NT2/D1 (cell line): ENCODE measurements around the gene PBXIP1.

Experiments used
- YY1 ChIP-seq: IDR thresholded peaks from 2 replicates; pipeline ENCODE4 v1.6.1; 2011; ENCODE audit not compliant: insufficient read length, insufficient read depth
- ZNF274 ChIP-seq: IDR thresholded peaks from 2 replicates; pipeline ENCODE4 v1.6.1; 2011; ENCODE audit warnings: mild to moderate bottlenecking, low read depth, low read length

DNA sequence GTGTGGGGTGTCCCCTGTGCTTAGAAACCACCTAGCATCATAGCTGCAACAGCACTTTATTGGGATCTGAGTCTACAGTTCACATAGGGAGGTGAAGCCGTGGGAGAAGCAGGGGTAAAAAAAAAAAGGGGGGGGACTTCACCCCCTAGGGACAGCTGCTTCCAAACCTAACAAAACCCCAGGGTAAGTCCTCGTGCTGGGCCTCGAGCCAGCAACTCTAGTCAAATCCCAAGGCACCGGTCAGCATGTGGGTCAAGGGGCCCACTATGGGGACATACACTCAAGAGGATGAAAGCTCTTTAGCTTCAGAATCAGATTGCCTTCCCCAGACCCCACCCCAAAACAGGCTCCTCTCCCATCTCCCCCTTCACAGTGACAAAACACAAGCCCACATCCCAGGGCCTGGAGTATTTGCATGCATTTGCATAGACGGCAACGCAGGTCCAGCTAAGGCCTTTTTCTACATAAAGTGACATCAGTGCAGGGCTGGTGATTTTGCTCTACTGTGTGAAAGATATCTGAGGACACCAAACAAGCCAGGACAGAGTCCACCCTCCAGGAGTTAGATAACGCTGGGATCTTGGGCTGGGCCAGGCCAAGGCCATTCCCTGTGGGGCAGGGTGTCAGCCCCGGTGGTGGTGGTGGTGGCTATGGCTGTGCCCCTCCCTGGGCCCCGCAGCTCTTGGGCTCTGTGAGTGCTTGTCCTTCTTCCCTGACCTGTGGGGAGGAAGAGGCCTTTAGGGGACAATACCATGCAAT, 11.3 kb downstream of the PBXIP1 start:
- TF ChIP-seq ZNF274: no peak
- TF ChIP-seq YY1: no peak
